Measurements from ENCODE around the gene EIF3I. TPM values are rescaled to one million over a fixed set of nuclear protein-coding genes. Genes with fewer than 3 reads are reported as not detected.
A peak's percentile ranks its signal among the peaks of the same experiment; 100 is the strongest.

The EIF3I gene
- total RNA-seq, 2 experiments from 2014 or later: 382 to 391 TPM

DNA sequence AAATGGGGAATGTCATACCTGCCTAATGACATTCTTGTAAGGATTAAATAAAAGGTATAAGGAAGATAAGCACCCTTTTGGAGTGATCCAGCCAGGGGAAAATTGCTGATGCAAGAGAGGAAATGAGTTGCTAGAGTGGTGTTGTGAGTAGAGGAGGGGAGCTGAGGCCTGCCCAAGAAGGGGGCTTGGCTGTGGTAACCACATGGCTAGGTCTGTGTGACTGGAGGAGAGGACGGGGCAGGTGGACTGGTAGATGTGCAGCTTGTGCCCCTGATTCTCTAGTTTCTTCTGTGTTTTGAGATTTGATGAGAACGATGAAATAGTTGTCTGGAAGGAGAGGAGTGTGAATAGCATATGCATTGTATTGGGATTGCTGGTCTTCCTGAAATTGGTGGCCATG lies 36.1 kb upstream of the EIF3I start:
- peak overlapping the region; percentile 94 for H3K27ac Mint-ChIP-seq
- peaks cover 70% of the 10 kb centered on the region for H3K36me3 Mint-ChIP-seq (ENCODE audit: low read depth)
- peak; percentile 41 for DNase-seq
- H3K27me3 Mint-ChIP-seq (ENCODE audit: low read depth): no peaks in the 10 kb centered on the region
- CTCF ChIA-PET: no interaction called here
- H3K4me3 Mint-ChIP-seq: peak overlapping the region; percentile 52
- intact Hi-C loops (cut with micrococcal nuclease): no loop called here
- H3K4me1 Mint-ChIP-seq (ENCODE audit: low read depth): peaks cover 51% of the 10 kb centered on the region
- no peaks in the 10 kb centered on the region for H3K9me3 Mint-ChIP-seq

DNA sequence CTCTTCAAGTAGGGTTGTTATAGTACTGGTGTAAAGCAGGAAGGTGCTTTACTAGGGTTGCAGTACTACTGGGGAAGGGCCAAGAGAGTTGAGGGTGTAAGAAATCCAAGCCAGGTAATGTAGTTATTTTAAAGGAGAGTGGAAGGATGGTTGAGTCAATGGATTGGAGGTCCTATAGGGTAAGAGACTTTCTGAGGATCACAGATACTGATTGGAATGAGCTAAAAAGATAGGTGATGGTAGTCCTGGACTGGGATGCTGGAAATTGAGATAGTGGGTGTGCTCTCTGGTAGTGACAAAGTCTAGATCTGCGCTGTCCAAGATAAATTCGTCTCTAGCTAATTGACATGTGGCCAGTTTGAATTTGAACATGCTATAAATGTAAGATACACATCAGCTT lies 35.7 kb upstream of the EIF3I start:
- H3K9me3 Mint-ChIP-seq: no peaks in the 10 kb centered on the region
- CTCF ChIA-PET: no interaction called here
- peak overlapping the region; percentile 94 for H3K27ac Mint-ChIP-seq
- intact Hi-C loops (cut with micrococcal nuclease): no loop called here
- H3K36me3 Mint-ChIP-seq (ENCODE audit: low read depth): peaks cover 70% of the 10 kb centered on the region
- H3K4me1 Mint-ChIP-seq (ENCODE audit: low read depth): peaks cover 47% of the 10 kb centered on the region
- DNase-seq: no peak
- H3K4me3 Mint-ChIP-seq: peak overlapping the region; percentile 52
- H3K27me3 Mint-ChIP-seq (ENCODE audit: low read depth): no peaks in the 10 kb centered on the region

- intact Hi-C loops (cut with micrococcal nuclease): no loop called here
- no peak for DNase-seq
- Mint-ChIP-seq H3K4me3 (no peak overlapping the region), H3K36me3 (ENCODE audit: low read depth) (peaks cover 72% of the 10 kb centered on the region), H3K27me3 (ENCODE audit: low read depth) (no peaks in the 10 kb centered on the region), H3K9me3 (no peaks in the 10 kb centered on the region), H3K4me1 (ENCODE audit: low read depth) (peaks cover 36% of the 10 kb centered on the region), H3K27ac (no peak overlapping the region)
- CTCF ChIA-PET: no interaction called here
Observed at GRCh38 chr1:32187850-32188249, 34.4 kb upstream of the EIF3I start.

GRCh38 chr1:32192220-32192948 lies 29.8 kb upstream of the EIF3I start:
- CTCF ChIA-PET: no interaction called here
- Mint-ChIP-seq H3K9me3 (no peaks in the 10 kb centered on the region), H3K4me1 (ENCODE audit: low read depth) (peaks cover 29% of the 10 kb centered on the region), H3K27me3 (ENCODE audit: low read depth) (no peaks in the 10 kb centered on the region), H3K27ac (no peak overlapping the region), H3K4me3 (no peak overlapping the region), H3K36me3 (ENCODE audit: low read depth) (peaks cover 73% of the 10 kb centered on the region)
- intact Hi-C loops (cut with micrococcal nuclease): no loop called here
- no peak for DNase-seq

DNA sequence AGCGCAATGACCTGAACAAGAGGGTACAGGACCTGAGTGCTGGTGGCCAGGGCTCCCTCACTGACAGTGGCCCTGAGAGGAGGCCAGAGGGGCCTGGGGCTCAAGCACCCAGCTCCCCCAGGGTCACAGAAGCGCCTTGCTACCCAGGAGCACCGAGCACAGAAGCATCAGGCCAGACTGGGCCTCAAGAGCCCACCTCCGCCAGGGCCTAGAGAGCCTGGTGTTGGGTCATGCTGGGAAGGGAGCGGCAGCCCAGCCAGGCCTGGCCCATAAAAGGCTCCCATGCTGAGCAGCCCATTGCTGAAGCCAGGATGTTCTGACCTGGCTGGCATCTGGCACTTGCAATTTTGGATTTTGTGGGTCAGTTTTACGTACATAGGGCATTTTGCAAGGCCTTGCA lies 27.2 kb upstream of the EIF3I start:
- Mint-ChIP-seq H3K36me3 (ENCODE audit: low read depth) (peaks cover 55% of the 10 kb centered on the region), H3K27ac (no peak overlapping the region), H3K4me1 (ENCODE audit: low read depth) (peaks cover 39% of the 10 kb centered on the region), H3K27me3 (ENCODE audit: low read depth) (no peaks in the 10 kb centered on the region), H3K4me3 (no peak overlapping the region), H3K9me3 (no peaks in the 10 kb centered on the region)
- no peak for DNase-seq
- CTCF ChIA-PET: no interaction called here
- intact Hi-C loops (cut with micrococcal nuclease): no loop called here

DNA sequence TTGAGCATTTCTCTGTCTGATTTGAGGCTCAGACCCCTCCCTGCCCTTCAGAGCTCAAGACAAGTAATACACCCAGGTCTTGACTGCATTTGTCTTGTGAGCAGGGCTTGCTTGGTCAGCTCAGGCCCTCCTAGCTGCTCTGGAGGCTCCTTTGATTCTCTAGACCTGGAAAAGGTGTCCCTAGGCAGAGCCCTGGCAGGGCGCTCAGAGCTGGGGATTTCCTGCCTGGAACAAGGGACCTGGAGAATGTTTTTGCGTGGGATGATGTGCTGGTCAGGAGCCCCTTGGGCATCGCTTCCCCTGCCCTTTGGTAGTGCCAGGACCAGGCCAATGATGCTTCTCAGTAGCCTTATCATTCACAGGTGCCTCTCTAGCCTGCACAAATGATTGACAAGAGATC lies 26.7 kb upstream of the EIF3I start:
- Mint-ChIP-seq H3K27me3 (ENCODE audit: low read depth) (no peaks in the 10 kb centered on the region), H3K4me3 (no peak overlapping the region), H3K27ac (no peak overlapping the region), H3K9me3 (no peaks in the 10 kb centered on the region), H3K4me1 (ENCODE audit: low read depth) (peaks cover 45% of the 10 kb centered on the region), H3K36me3 (ENCODE audit: low read depth) (peaks cover 49% of the 10 kb centered on the region)
- intact Hi-C loops (cut with micrococcal nuclease): no loop called here
- DNase-seq: no peak
- CTCF ChIA-PET: no interaction called here

DNA sequence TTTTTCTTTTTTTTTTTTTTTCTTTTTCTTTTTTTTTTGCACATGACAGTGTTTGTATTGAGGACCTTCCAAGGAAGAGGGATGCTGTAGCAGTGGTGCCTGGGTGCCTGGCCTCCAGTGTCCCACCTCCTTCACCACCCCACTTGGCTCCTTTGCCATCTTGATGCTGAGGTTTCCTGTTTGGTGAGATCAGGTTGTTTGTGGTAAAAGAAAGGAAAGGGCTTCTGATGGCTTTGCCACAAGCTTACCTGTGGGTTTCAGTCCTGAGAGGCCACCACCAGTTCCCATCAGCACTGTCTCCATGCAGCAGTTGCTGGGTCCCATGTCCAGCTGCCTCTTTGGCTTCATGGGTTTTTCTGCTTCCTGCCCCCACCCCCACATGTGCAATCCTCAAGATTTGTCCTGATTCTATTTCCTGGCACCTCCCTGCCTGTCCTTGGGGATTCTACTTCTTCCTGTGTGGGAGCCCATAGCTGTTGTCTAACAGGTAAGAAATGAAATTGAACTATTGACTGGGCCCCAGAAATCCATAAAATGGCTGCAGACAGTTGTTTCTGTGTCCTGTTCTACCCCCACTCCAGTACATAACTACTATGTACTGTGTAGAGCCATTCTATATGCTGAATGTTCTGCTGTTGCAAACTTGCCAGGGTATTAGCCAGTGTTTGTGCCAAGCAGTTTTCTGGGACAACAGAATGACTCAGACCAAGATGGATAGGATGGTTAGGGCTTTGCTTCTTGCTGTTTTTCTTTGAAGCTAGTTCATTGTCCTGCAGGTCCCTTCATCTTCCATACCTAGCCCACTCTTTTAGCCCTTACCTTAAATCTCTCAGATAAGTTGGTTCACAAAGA lies 26.0 kb upstream of the EIF3I start:
- Mint-ChIP-seq H3K27ac (no peak overlapping the region), H3K9me3 (no peaks in the 10 kb centered on the region), H3K36me3 (ENCODE audit: low read depth) (peaks cover 46% of the 10 kb centered on the region), H3K27me3 (ENCODE audit: low read depth) (no peaks in the 10 kb centered on the region), H3K4me1 (ENCODE audit: low read depth) (peaks cover 45% of the 10 kb centered on the region), H3K4me3 (no peak overlapping the region)
- DNase-seq: no peak
- CTCF ChIA-PET: interaction anchor here (0.6 kb wide), 1 partner anchor 87 kb away, joined by 3 read pairs; no protein-coding TSS in a partner anchor
- intact Hi-C loops (cut with micrococcal nuclease): no loop called here

- no peaks in the 10 kb centered on the region for H3K27me3 Mint-ChIP-seq (ENCODE audit: low read depth)
- H3K36me3 Mint-ChIP-seq (ENCODE audit: low read depth): peaks cover 37% of the 10 kb centered on the region
- H3K4me3 Mint-ChIP-seq: no peak overlapping the region
- CTCF ChIA-PET: interaction anchor here (0.6 to 1.8 kb wide), 4 partner anchors 19 to 516 kb away, joined by 3 to 8 read pairs (median 4); no protein-coding TSS in a partner anchor
- H3K9me3 Mint-ChIP-seq: no peaks in the 10 kb centered on the region
- no peak for DNase-seq
- intact Hi-C loops (cut with micrococcal nuclease): no loop called here
- peaks cover 54% of the 10 kb centered on the region for H3K4me1 Mint-ChIP-seq (ENCODE audit: low read depth)
- no peak overlapping the region for H3K27ac Mint-ChIP-seq
Observed at GRCh38 chr1:32197074-32197473, 25.1 kb upstream of the EIF3I start.

- no peak for DNase-seq
- Mint-ChIP-seq H3K27me3 (ENCODE audit: low read depth) (no peaks in the 10 kb centered on the region), H3K9me3 (no peaks in the 10 kb centered on the region), H3K4me3 (no peak overlapping the region), H3K4me1 (ENCODE audit: low read depth) (peaks cover 56% of the 10 kb centered on the region), H3K27ac (no peak overlapping the region), H3K36me3 (ENCODE audit: low read depth) (peaks cover 29% of the 10 kb centered on the region)
- intact Hi-C loops (cut with micrococcal nuclease): no loop called here
- CTCF ChIA-PET: interaction anchor here (0.6 to 1.8 kb wide), 3 partner anchors 18 to 515 kb away, joined by 3 to 8 read pairs (median 6); no protein-coding TSS in a partner anchor
Observed at GRCh38 chr1:32197837-32198236, 24.4 kb upstream of the EIF3I start.

DNA sequence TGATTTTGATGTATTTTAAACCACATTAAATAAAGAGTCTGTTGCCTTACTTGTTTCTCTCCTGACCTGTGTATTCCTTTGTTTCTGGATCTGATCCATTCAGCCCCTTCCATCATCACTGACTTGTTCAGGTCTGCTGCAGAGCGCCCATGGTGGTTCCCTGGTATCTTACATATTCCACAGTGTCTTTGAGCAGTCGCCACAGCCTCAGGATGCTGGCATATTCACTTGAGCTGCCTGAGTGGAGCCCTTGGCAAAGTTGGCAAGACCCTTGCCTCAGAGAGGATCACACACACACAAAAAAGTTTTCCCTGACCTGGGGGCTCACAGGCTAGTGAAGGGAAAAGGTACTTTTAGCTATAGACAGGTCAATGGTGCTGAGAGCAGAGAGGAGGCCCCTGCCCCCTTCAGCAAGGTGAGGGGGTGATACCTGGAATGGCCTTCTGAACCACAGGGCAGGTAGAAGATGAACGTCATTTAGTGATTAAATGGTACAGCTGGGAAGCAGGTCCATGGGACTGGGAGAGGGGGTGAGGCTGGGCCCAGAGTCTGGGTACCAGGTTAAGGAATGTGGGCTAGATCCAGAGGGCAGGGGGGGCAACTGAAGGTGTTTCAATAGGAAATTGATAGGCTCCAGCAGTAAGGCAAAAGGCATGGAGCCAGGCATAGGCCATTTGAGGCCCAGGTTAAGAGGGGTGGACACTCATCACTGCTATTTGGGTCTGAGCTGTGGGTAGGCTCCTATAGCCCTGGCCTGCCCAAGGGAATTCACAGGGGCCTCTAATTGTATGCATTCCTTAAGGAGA lies 23.8 kb upstream of the EIF3I start:
- intact Hi-C loops (cut with micrococcal nuclease): no loop called here
- H3K4me3 Mint-ChIP-seq: no peak overlapping the region
- CTCF ChIA-PET: interaction anchor here (0.6 to 1.8 kb wide), 2 partner anchors 17 to 138 kb away, joined by 3 to 6 read pairs; partner anchors contain the start of gene MARCKSL1
- H3K27ac Mint-ChIP-seq: no peak overlapping the region
- no peak for DNase-seq
- no peaks in the 10 kb centered on the region for H3K9me3 Mint-ChIP-seq
- H3K4me1 Mint-ChIP-seq (ENCODE audit: low read depth): peaks cover 51% of the 10 kb centered on the region
- H3K27me3 Mint-ChIP-seq (ENCODE audit: low read depth): no peaks in the 10 kb centered on the region
- peaks cover 25% of the 10 kb centered on the region for H3K36me3 Mint-ChIP-seq (ENCODE audit: low read depth)

DNA sequence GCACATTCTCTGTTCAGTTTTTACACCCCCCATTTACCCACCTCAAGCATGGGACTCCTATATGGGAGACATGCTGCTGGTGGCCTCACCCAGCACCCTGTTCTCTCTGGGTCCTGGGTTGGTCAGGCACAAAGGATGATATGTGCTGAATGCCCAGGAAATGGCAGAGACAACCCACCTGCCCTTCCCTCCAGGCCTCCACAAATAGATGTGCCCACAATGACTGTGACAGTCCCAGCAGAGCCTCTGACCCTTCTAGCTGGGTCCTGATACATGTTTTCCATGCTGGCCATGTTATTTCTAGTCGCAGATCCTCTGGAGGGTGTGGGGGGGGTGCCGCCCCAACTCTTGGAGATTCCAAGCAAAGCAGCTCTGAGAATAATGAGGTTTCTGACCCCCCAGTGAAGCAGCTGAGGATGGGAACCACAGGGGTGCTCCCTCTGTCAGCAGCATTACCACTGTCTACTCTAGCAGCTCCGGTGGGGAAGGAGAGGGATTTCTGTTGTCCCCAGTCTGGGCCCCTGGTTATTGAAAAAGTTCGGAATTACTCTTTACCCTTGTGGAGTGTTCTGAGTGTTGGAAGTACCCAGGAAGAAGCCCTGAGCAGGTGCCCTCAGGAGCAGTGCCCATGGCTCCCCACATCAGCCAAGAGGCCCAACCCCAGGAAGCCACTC lies 23.0 kb upstream of the EIF3I start:
- intact Hi-C loops (cut with micrococcal nuclease): no loop called here
- no peaks in the 10 kb centered on the region for H3K9me3 Mint-ChIP-seq
- no peak for DNase-seq
- H3K27ac Mint-ChIP-seq: no peak overlapping the region
- H3K27me3 Mint-ChIP-seq (ENCODE audit: low read depth): no peaks in the 10 kb centered on the region
- peaks cover 46% of the 10 kb centered on the region for H3K4me1 Mint-ChIP-seq (ENCODE audit: low read depth)
- CTCF ChIA-PET: interaction anchor here (0.6 kb wide), 1 partner anchor 137 kb away, joined by 3 read pairs; the partner anchor contains the start of gene MARCKSL1
- peaks cover 19% of the 10 kb centered on the region for H3K36me3 Mint-ChIP-seq (ENCODE audit: low read depth)
- H3K4me3 Mint-ChIP-seq: no peak overlapping the region

Data from activated naive CD4-positive, alpha-beta T cell treated with anti-CD3 and anti-CD28 coated beads for 36 hours (primary cell).